Left forelimb (tissue), 1 donor: ENCODE data around the gene SNED1.
A peak's percentile ranks its signal among the peaks of the same experiment; 100 is the strongest.

ENCODE experiments used
- DNase-seq: peaks from one replicate; pipeline ENCODE4 v3.0.0-alpha.2; 2018; ENCODE audit warnings: low spot score

SNED1 gene

GRCh38 chr2:240997856-240998705 is at the start of gene SNED1:
TSS of gene SNED1 (plus strand) at chr2:240998618. CDS start at chr2:240998838, 220 bp downstream.
- DNase-seq, result peak; percentile 84

- DNase-seq, result peak; percentile 44
Measured at GRCh38 chr2:240948905-240949790, 49.3 kb upstream of the SNED1 start.

GRCh38 chr2:240949791-240950705 is 48.4 kb upstream of the SNED1 start:
- peak; percentile 36 for DNase-seq

- DNase-seq, result no peak
Measured at GRCh38 chr2:240951045-240951594, 47.3 kb upstream of the SNED1 start.

- DNase-seq, result peak; percentile 28
Measured at GRCh38 chr2:240952496-240953246, 45.7 kb upstream of the SNED1 start.

DNA sequence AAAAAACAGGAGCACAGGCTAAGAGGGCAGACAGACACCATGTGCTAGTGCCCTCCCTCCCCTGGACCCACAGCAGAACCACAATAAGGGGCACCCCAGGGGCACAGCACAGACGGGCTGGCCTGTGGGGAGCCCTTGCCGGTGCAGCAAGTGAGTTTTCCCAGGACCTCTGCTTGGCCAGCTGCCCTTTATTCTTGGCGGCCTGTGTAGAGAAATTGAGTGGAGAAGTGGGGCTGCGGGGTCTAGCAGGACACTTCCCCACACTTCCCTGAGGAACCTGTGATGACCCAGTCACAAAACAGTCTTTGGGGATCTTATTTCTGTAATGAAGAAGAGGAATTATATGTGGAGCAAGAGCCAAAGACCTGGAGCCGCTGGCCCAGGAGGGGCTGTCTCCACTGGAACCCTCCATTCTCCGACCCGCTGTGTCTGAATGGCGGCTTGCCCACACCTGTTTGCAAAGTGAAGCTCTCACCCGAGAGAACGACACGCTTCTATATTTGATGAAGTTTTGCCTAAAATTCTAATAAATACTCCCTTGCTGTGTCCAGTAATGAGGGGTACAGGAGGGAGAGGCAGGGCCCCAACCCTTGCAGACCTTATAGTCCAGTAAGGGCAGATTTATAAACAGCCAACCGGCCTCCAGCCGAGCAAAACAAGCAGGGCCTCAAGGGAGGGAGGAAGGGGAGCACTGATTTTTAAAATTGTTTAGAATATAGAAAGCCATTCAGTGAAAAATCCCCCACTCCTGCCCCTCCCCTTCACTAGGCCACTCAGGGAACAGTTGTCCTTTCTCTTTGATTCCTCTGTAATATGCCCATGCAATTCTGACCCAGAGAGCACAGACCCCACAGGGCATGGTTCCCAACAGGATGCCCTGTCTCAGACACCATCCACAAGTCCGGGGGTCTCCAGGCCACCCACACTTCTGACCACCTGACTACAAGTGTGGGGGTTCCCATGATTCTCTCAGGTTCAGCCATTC is 44.7 kb upstream of the SNED1 start:
- peak; percentile 30 for DNase-seq

DNA sequence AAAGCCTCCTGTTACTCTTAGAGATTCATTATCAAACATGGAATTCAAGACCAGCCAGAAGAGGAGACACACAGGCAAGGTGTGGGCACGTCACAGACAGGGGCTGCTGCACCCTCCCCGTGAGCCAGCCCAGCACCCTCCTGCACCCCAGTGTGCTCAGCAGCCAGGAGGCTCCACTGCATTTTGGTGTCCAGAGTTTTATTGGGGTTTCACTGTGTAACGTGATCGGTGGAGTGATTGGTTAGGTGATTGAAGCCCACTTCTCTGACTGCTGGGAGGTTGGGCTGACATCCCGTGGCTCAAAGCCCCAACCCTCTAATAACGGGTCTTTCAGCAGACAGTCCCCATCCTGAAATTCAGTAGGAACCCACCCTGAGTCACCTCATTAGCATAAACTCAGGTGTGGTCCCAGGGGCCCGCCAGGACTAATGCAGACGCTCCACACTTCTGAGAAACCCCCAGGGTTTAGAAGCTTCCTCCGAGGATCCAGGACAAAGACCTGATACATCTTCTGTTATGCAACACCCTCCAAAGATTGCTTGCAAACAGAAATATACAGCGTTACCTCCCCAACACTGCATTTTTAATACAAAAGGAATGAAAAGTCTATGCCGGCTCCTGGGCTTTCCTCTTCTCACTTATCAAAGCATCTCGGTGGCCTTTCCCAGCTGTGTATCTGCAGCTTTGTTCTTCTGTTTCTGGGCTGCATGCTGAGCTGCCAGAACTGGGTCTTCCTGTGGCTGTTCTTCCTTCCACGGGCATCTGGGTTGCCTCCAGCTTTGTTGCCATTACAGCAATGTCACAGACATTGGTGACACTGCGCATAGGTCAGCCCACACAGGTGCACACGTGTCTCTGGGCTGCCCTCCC is 43.7 kb upstream of the SNED1 start:
- peak; percentile 34 for DNase-seq

- peak; percentile 55 for DNase-seq
Measured at GRCh38 chr2:240955306-240956170, 42.9 kb upstream of the SNED1 start.

GRCh38 chr2:240956171-240956934 is 42.1 kb upstream of the SNED1 start:
- DNase-seq, result peak; percentile 64

DNA sequence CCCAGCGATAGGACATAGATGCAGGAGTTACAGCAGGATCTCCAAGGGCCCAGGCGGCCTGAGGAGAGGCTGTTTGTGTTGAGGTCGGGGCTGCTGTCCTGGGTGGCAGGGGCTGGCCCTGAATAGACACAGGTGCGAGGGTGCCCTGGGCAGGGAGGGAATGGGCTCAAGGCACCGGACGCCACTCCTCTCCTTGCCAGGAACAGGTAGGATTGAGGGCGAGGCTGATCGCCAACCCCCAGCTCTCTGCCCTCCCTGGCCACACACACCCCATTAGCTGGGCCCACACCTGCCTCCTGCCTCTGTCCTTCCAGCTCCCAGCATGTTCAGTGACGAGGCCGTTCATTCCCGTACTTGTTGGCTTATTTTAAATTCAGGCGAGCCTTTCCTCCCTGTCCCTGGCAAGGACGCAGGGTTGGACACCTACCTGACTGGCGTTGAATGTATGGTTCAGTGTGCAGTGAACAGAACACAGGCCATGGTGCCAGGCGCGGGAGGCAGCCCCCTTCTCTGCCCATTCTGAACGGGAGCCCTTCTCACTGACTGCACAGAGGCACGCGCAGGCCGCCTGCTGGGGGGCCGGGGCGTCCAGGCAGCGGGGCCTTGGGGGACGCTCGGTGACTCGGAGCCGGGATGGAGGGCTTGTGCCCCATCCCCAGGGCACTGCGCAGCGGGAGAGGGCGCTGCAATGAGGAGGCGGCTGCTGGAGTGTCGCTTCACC is 41.3 kb upstream of the SNED1 start:
- DNase-seq, result peak; percentile 61

DNA sequence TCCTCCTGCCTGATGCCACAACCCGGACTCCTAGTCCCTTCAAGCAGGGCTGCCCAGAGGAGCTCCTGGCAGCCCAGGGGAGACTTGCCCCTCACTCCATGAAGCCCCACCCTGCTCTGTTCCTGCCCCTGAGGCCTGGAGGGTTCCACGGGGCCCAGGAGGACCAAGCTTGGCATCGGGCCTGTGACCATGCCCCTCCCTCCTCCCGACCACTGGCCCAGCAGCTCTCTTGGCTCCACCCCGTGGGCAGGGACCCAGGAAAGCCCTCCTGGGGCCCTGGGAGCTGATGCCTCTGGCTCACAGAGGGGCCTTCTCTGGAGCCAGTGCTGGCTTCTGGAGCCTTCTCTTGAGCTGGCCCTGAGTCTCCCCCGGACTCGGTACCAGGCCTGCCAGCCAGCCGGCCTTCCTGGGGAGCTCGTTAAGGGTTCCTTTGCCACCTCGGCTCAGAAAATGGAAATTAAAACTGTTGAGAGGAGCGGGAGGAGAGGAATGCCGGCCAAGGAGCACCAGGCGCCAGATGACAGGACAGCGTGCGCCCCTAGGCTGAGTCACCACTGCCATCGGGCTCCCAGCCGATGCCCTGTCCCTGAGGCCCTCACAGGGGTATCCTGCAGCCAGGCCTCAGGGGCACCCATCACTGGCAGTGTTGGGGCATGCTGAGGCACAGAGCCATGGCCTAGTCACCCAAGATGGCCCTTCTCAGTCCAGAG is 40.6 kb upstream of the SNED1 start:
- DNase-seq, result peak; percentile 67

DNA sequence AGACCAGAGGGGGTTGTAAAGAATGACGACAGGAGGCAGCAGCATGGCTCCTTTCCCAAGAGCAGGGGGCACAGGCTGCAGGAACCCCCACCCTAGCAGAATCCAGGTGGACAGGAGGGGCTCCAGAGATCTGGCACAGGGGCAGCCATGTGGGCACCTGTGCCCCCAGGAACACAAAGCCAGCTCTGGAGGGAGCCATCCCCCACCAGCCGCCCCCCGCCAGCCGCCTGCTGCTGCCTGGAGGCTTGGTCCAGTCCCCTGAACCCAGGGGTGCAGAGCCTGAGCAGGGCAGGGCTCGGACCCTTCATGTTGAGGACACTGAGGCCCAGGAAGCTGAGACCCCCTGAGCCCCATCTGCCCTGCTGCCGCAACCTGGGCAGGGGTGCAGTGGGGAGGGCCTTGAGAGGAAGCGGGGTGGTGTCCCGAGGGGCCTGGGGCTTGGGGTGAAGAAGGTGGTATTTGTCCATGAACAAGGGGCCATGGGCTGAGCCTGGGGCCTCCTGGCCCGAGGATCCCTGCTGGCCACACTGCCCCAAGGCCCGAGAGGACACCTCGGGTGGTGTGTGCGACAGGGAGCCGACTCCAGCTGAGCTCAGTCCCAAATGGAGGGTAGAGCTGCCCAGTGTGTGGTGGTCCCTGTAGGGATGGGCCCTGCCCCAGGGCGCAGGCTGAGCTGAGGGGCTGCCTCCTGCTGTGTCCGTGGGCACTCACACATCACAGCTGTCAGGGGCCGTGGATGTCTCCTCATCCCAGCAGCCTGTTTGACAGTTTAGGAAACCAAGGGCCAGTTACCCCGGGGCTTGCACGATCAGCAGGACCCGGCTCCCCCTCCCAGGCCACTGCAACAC is 39.8 kb upstream of the SNED1 start:
- DNase-seq, result peak; percentile 62

DNA sequence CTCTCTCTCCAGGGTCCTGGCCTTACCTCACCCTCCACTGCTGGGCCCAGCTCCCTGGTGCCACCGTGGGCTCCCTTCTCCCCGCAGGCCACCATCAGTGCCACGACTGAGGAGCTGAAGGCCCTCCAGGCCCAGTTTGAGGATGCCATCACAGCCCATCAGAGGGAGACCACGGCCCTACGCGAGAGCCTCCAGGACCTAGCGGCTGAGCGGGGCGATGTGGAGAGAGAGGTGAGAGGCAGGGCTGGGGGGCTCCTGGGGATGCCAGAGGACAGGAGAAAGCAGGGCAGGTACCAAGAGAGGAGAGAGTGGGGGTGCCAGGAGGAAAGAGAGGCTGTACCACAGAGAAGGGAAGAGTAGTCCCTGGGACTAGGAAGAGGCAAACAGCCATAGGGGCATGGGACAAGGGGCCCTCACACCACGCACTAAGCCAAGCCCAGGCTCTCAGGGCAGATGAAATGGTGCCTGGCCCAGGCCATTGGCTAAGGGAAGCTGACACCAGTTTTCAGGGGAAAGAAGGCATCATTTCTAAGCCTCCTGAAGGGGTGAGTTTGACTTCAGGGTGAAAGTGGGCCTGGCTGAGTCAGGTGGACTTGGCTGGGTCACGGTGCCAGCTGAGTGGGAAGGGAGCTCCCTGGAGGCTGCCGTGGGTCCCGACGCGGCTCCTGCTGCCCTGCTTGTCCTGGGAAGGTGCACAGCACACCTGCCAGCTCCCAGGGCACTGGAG is 39.0 kb upstream of the SNED1 start:
- peak; percentile 48 for DNase-seq

- DNase-seq, result peak; percentile 51
Measured at GRCh38 chr2:240959941-240960308, 38.5 kb upstream of the SNED1 start.
